ENCODE measurements around the gene KIF13A.

Gene KIF13A

DNA sequence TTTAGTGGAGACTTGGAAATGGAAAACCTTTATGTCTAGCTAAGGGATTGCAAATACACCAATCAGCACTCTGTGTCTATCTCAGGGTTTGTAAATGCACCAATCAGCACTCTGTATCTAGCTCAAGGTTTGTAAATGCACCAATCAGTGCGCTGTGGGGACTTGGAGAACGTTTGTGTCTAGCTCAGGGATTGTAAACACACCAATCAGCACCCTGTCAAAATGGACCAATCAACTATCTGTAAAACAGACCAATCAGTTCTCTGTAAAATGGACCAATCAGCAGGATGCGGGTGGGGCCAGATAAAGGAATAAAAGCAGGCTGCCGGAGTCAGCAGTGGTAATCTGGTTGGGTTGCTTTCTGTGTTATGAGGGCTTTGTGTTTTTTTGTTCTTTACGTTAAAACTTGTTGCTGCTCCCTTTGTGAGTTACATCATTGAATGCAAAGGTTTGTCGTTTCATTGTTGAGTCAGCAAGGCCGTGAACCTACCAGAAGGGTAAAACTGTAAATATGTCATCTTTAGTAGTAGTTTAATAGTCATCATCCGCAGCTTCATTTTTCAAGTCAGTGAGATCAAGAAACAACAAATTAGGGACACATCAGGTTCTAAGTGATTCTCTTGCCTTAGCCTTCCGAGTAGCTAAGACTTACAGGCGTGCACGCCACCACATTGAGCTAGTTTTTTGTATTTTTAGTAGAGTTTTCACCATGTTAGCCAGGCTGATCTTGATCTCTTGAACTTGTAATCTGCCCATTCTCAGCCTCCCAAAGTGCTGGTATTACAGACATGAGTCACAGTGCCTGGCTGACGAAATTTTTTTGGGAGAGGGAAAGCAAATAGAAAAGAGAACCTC, 258.0 kb downstream of the KIF13A start:
- TF ChIP-seq CTCF (IDR thresholded peaks at IDR 0.05; ENCODE audit: control insufficient read depth, insufficient read depth, low read depth, low read length, missing control alignments) = no peak
- no peak for DNase-seq (ENCODE audit: low read depth)
- H3K4me3 ChIP-seq (ENCODE audit: control insufficient read depth, low read depth, low read length) = no peak overlapping the region

- H3K4me3 ChIP-seq (ENCODE audit: control insufficient read depth, low read depth, low read length) = no peak overlapping the region
- TF ChIP-seq CTCF (IDR thresholded peaks at IDR 0.05; ENCODE audit: control insufficient read depth, insufficient read depth, low read depth, low read length, missing control alignments) = no peak
- DNase-seq (ENCODE audit: low read depth) = no peak
Measured at GRCh38 chr6:17728551-17729222, 258.7 kb downstream of the KIF13A start.

GRCh38 chr6:17725083-17725482, 262.4 kb downstream of the KIF13A start:
- H3K4me3 ChIP-seq (ENCODE audit: control insufficient read depth, low read depth, low read length) = no peak overlapping the region
- TF ChIP-seq CTCF (IDR thresholded peaks at IDR 0.05; ENCODE audit: control insufficient read depth, insufficient read depth, low read depth, low read length, missing control alignments) = no peak
- no peak for DNase-seq (ENCODE audit: low read depth)

DNA sequence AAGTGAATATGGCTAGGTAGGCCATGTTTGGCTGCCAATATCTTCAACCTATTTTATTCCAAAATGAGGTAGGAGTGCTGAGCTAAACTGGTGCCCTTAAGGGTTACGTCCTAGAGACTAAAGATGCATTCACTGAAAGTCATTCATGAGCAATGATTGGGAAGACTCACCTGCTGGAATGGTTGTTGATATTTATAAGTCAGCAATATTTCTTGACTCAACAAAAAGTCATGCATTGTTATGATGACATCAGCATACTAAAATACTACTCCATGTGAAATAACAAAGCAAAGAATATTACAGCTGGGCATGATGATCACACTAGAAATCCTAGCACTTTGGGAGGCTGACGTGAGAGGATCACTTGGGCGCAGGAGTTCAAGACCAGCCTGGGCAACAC, 263.1 kb downstream of the KIF13A start:
- no peak for DNase-seq (ENCODE audit: low read depth)
- H3K4me3 ChIP-seq (ENCODE audit: control insufficient read depth, low read depth, low read length) = no peak overlapping the region
- TF ChIP-seq CTCF (IDR thresholded peaks at IDR 0.05; ENCODE audit: control insufficient read depth, insufficient read depth, low read depth, low read length, missing control alignments) = no peak

GRCh38 chr6:17721671-17722070, 265.8 kb downstream of the KIF13A start:
- H3K4me3 ChIP-seq (ENCODE audit: control insufficient read depth, low read depth, low read length) = no peak overlapping the region
- DNase-seq (ENCODE audit: low read depth) = no peak
- TF ChIP-seq CTCF (IDR thresholded peaks at IDR 0.05; ENCODE audit: control insufficient read depth, insufficient read depth, low read depth, low read length, missing control alignments) = no peak

DNA sequence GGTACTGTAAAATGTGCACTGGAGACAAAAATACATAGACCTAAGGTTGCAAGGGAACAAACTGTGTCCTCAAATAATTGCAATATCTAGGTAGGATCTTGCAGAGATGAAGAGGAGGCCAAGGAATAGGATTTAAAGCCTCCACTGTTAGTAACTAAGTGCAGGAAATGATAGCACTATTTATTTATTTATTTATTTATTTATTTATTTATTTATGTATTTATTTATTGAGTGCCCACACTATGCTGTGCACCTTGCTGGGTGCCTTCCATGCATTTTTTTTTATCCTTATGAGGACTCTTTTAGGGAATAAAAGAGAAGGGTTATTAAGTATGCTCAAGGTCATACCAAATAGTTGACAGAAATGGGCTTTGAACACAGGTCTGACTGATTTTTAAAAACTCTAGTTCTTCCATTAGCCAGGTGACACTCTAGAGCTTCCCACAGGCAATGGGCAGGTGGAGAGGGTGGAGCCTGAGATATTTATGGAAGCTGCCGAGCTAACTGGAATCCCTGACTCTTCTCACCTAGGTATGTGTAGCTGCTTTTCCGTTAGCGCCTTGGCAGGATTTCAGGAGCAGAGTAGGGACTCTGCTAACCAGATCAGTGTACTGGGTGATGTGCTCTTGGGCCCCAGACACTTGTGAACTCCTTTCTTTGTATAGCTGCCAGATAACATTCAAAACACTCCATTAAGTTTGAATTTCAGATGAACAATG, 268.0 kb downstream of the KIF13A start:
- DNase-seq (ENCODE audit: low read depth) = no peak
- no peak overlapping the region for H3K4me3 ChIP-seq (ENCODE audit: control insufficient read depth, low read depth, low read length)
- TF ChIP-seq CTCF (IDR thresholded peaks at IDR 0.05; ENCODE audit: control insufficient read depth, insufficient read depth, low read depth, low read length, missing control alignments) = no peak

All from AG09309 (cell line).